GM12892 (cell line): ENCODE data around the gene IGSF21.

Source experiments
- POLR2A ChIP-seq: IDR thresholded peaks from 2 replicates; pipeline ENCODE4 v1.6.1; 2011; ENCODE audit warnings: low read depth, low read length, control low read depth
- POLR2AphosphoS5 ChIP-seq: IDR thresholded peaks from 2 replicates; pipeline ENCODE4 v1.6.1; 2011; ENCODE audit warnings: low read depth, low read length, control low read depth

GRCh38 chr1:18315449-18315848, 207.9 kb downstream of the IGSF21 start:
- TF ChIP-seq POLR2AphosphoS5 (no peak), POLR2A (no peak)
